Activated CD4-positive, alpha-beta T cell treated with anti-CD3 and anti-CD28 coated beads, Interleukin-2, amount 50 U/mL, for 16 hours (primary cell): ENCODE measurements around the gene AGA.

Experiments used
- DNase-seq: peaks from one replicate; pipeline ENCODE4 v3.0.0-alpha.2; 2020

Gene AGA

GRCh38 chr4:177441803-177442622 is at the start of gene AGA:
AGA (minus strand) TSS chr4:177442437; CDS start chr4:177442375, 62 bp downstream.
- peak; percentile 96 for DNase-seq

DNA sequence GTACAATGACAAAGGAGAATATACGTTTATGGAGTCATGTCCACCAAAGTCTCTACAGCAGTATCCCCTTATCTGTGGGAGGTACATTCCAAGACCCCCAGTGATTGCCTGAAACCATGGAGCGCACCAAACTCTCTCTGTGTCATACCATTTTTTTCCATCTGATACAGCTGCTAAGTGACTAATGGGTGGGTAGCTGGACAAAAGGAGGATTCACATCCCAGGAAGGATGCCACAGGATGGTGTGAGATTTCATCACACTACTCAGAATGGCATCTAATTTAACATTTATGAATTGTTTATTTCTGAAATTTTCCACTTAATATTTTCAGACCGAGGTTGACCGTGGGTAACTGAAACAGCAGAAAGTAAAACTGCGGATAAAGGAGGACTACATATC is 49.8 kb upstream of the AGA start:
- DNase-seq = no peak

DNA sequence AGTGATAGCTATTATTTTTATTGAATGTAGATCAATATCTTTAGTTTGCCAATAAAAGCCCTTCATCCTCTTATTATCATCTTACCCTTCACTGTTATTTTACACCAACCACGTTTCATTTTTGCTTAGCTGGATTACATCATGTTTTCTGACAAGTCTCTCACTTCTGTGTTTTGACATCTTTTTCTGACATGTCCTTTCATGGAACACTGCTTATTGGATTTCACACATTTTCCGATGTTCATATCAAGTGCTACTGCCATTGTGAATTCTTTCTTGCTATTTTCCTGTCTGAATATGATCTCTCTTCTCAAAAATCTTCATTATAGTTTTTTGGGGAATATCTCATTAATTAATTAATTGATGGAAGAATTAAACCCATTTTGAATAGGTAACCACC is 48.5 kb upstream of the AGA start:
- DNase-seq = no peak

- no peak for DNase-seq
Observed at GRCh38 chr4:177489471-177490246, 47.4 kb upstream of the AGA start.

DNA sequence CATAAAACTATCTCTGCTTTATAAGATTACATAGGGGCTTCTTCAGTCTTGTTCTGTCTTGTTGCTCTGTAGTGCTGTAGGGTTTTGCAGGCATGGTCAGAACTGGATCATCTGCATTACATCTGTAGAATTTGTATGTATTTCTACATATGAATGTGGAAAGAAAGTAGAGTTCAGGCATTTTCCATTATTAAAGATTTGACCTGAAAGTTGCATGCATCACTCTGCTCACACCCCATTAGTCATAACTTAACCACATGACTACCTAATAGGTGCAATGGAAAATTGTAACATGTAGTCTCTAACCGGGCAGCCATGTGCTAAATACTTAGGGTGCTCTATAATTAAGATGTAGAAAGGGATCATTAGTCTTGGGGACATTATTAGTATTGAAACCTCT is 45.7 kb upstream of the AGA start:
- no peak for DNase-seq

GRCh38 chr4:177485528-177485927 is 43.3 kb upstream of the AGA start:
- no peak for DNase-seq

- DNase-seq = no peak
Observed at GRCh38 chr4:177484613-177485021, 42.4 kb upstream of the AGA start.

DNA sequence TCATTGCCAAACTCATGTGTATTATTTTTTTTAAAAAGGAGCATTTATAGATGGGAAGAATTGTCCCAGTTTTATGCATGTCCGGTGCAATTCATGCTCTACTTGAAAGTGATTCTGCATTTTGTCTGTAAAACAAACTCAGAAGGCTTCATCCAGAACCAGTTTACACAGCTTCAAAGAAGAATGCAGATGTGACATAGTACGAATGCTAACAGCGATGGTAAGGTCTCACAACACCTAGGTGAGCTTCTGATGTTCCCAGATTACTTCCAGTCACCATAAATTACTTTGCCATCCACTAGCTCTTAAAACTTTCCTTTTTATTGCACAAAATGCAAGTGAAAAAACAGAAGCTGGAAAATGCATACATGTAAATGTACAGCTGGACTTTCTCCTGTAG is 41.5 kb upstream of the AGA start:
- no peak for DNase-seq

- no peak for DNase-seq
Observed at GRCh38 chr4:177483271-177483670, 41.0 kb upstream of the AGA start.

GRCh38 chr4:177482367-177482766 is 40.1 kb upstream of the AGA start:
- no peak for DNase-seq

DNA sequence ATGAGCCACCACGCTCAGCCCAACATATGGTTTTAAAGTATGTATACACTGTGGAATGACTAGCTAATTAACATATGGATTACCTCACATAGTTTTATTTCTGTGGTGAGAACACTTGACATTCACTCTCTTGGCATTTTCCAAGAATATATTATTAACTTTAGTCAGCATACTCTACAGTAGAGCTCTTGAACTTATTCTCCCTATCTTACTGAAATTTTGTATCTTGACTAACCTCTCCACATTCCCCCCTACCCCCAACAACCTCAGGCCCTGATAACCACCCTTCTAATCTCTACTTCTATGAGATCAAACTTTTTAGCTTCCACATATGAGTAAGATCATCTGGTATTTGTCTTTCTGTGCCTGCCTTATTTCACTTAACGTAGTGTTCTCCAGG is 38.6 kb upstream of the AGA start:
- no peak for DNase-seq

DNA sequence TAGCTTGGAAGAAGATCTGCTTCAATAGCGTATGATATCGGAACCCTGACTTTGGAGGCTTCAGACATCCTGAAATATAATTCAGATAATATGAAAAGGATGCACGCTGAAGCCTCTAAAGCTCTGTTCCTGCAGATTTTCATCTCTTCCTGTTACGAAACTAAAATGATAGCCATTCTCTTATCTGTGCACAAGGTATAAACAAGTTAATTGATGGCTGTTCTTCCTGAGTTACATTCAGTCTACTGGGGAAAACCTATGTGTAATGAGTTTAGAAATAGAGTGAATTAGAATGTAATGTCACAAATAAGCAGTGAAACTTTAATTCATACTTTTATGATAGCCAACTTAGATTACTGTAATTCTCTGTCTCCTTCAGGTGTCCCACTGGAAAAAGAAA is 36.8 kb upstream of the AGA start:
- DNase-seq = no peak

DNA sequence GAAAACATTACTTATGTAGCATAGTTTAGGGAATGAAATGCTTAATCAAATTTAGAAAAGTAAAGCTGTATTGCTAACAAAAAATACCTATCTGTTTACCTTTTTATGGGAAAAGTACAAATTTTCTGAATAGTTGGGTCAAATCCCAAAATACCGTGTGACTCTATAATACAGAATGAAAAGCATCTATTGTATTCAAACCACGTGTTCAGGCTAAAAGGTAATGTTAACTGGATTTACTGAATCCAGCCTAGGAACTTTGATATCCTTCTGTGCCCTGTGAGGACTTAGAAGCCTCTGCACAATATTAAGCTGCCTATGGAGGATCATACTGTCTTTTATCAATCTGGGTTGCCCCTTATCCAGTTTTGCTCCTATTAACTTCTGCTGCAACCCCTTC is 36.3 kb upstream of the AGA start:
- DNase-seq = no peak

DNA sequence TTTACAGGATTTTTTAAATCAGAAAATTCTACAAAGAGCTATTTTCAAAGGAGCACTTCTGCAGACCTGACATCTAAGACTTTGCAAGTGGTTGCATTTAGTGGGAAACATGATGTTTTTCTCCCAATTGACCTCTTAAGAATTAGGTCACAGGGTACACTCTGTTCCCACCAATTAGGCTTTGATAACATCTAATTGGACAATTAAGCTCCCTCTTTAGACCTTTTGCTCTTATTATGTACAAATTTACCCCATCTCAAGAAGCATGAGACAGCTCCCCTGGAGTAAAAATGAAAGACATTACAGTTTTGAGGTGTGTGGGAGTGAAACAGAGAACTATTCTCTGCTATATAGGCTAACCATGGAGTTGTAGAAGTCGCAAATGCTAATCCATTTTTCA is 31.8 kb upstream of the AGA start:
- no peak for DNase-seq

DNA sequence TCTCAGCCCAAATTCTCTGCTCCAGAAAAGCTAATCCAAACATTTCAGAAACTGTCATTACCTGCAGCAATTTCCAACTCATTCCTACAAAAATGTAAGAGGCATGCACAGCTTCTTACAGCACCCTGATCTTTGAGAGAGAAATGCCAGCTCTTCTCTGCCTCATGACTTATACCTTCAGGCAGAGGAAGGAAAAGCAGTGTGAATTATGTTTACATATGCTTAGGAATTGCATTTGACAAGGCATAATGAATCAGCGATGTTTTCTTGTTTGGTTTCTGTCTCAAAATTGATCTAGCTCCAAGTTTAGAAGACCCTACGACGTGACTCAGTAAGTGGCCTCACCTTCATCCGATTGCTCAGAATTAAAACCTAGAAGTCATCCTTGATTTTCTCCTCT is 21.8 kb upstream of the AGA start:
- no peak for DNase-seq

DNA sequence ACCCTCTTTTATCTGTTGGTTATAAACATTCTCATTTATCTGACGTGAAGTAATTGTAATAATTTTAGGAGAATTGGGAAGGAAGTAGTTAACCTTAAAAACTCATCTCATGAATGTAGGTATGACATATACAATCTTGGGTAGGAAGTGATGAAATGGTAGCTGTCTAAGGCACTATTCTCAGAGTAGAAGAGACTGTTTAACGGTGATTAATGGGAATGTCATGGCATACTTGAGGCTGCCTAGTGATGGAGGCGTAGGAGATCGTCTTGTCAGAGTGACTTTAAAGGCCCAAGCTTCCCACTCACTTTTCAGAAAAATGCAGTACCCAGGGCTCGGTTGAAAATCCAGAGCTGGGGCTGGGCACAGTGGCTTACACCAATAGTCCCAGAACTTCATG is 19.4 kb upstream of the AGA start:
- DNase-seq = no peak

DNA sequence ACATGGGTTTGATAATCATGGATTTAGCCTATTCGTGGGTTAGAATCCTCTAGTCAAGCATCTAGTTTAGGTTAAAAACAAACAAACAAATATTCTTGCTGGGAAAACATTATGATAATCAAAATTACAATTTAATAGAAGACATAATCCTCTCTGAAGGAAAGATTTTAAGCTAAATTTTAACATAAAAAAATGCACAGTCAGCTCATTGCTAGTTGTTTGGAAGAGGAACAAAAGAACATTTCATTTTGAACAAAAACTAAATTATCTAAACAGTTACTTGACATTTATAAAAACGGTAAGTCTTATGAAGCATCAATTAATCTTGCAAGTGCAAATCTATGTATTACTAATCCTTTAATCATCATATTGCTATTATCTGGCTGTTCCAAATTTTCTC is 18.2 kb upstream of the AGA start:
- DNase-seq = no peak

DNA sequence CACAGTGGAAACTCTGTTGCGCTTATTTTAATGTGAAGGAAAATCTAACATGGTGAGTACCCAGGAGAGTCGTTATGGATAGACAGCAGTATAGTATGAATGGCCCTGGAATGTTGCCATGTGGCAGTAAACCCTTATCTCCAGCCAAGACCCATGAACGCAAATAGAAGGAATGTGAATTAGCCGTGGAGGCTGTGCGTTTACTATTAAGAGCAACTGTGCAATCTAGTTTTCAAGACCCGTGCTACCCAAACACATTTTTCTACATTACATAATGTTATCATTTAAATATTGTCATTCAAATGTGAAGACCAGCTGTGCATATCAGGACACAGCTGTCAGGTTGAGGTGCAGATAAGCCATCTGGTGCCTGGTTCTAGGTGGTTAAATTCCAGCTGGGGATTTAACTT is 13.3 kb upstream of the AGA start:
- DNase-seq = no peak

DNA sequence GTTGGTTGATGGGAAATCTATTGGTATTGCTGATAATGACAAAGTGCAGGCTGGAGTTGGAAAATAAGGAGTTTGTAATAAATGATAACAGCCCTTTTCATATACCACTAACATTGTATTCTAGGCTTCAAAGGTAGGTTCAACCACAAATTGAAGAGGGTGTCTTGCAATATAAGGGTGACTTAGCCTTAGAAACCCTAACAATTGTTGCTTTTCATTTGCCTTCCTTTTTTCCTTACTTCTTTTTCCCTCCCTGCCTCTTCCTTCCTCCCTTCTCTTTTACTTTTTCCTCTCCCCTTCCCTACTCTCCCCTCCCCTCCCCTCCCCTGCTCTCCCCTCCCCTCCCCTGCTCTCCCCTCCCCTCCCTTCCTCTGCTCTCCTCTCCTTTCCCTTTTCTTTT is 10.9 kb upstream of the AGA start:
- DNase-seq = no peak

DNA sequence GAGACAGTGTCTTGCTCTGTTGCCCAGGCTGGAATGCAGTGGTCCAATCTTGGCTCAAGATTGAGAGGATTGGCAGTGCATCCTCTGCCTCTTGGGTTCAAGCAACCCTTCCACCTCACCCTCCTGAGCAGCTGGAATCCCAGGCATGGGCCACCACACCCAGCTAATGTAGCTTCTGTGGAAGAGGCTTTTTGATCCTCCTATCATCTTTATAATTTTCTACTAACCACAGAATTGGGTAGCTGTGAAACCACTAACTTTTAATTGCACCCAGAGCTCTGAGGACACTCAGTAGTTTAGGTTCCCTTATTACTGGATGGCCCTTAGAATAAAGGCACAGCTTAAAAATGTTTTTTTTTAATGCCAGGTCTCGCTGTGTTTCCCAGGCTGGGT is 8.9 kb upstream of the AGA start:
- DNase-seq = no peak

DNA sequence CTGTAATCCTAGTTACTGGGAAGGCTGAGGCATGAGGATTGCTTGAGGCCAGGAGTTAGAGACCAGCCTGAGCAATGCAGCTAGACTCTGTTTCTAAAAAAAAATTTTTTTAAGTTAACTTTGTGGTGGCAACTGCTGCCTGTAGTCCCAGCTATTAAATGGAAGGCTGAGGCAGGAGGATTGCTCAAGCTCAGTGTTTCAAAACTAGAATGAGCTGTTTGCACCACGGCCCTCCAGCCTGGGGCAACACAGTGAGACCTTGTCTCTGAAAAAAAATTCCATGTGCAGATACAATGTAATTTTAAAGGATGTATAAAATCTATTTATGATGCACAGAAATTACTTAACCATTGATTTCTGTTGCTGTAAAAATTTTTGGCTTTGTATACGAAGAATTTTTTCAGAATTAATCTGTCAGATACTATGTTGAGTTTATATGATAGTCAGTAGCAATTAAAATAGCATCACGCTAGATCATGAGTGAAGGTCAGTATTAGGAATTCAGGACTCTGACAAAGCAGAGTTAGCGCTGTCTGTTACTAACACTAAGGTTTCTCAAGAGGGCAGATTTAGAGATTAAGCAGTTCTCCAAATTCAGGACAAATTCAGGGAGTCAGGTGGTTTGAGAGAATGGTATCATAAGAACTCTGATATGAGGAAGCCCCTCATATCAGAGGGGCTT is 8.3 kb upstream of the AGA start:
- no peak for DNase-seq

DNA sequence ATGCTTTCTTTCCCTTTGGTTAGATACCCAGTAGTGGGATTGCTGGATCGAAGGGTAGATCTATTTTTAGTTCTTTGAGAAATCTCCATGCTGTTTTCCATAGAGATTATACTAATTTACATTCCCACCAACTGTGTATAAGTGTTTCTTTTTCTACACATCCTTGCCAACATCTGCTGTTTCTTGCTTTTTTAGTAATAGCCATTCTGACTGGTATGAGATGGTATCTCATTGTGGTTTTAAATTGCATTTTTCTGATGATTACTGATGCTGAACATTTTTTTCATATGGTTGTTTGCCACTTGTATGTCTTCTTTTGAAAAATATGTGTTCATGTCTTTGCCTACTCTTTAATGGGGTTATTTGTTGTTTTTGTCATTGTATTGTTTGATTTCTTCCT is 6.6 kb upstream of the AGA start:
- no peak for DNase-seq

DNA sequence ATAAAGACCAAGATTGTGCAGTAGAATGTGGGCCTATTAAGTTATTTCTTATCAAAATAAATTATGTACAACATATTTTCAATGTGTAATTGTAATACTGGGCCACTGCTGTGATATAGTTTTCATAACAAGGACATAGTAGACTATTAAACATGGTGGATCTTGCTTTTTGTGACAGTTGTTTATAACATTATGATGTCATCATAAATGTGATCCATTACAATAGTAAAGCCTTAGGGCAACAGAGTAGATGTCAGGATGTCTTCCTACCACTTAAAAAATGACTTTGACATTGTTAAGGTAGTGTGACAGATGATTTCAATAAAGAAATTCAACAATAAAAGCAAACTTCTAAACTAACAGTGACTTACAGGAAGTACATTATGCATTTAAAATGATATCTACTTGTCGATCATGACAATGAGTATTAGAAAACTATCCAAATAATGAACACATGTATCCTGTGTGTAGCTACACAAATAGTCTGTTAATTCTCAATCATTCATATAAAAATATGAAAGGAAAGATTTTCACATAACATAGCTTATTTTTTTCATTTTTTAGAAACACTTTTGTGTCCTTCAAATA is 5.3 kb upstream of the AGA start:
- DNase-seq = no peak

- no peak for DNase-seq
Observed at GRCh38 chr4:177446586-177446985, 4.3 kb upstream of the AGA start.
